ENCODE data around the gene LRRC4B. TPM values are rescaled to one million over a fixed set of nuclear protein-coding genes. Genes with fewer than 3 reads are reported as not detected.
"Not testable (repeated sequence)": the region's sequence is repeated elsewhere in the genome, so short reads cannot be mapped to it uniquely, and the experiment has no call there.

LRRC4B gene
- total RNA-seq, 2 donors from 2014 or later = 0.26 to 10.5 TPM

DNA sequence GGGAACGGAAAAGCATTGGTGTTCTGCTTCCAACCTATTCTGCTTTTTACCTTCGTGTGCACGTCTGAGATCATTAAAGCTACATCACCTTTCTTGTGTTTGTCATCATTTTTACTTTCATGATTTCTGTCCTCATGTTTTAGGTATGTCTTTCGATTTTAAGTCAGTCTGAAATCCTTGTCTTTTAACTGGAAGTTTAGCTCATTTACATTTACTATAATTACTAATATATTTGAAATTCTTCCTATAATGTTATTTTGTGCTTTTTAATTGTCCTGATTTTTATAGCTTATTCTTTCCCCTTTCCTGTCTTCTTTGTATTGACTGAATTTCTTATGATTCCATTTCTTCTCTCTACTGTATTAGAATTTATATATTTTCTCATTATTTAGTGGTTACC, 35.3 kb downstream of the LRRC4B start:
- TF ChIP-seq POLR2A (IDR thresholded peaks at IDR 0.05) = no peak
- DNase-seq (no peak), ATAC-seq (no peak)
- Histone ChIP-seq H3K4me1 (no peaks in the 10 kb centered on the region), H3K27me3 (no peaks in the 10 kb centered on the region), H3K9me3 (peaks cover 0 to 7% (median 0%) of the 10 kb centered on the region in 3 donors), H3K27ac (no peak overlapping the region), H3K4me3 (no peak overlapping the region), H3K36me3 (replicated peaks in 1 of 2; ENCODE audit: insufficient read depth in 1 of 2, low read depth in 2 of 2) (no peaks in the 10 kb centered on the region)
- intact Hi-C loops (cut with DNase I) = no loop called here
- 48 to 62% methylated on average over 4 of the region's 4 CpGs for WGBS, 2 donors

DNA sequence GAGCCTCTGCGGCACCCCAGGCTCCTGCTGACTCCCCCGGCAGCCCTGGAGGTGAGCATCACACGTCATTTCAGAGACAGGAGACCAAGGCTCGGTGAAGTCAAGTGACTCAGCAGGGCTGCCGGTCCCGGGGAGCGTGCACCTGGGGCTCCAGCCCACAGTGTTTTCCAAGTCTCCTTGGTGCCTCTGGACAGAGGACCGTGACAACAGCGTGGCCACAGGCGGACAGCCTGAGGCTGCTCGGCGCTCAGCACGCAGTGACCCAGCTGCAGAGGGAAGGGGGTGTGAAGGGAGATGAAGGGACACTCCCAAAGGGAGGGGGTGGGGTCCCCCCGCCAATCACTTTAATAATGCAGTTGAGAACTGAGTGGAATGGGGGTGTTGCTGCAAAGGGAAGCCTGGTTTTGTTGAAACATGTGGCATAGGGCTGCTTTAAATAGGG, 37.0 kb downstream of the LRRC4B start:
- Histone ChIP-seq H3K9me3 (peaks cover 0 to 7% (median 0%) of the 10 kb centered on the region in 3 donors), H3K27ac (no peak overlapping the region), H3K4me1 (no peaks in the 10 kb centered on the region), H3K4me3 (no peak overlapping the region), H3K27me3 (no peaks in the 10 kb centered on the region), H3K36me3 (replicated peaks in 1 of 2; ENCODE audit: insufficient read depth in 1 of 2, low read depth in 2 of 2) (no peaks in the 10 kb centered on the region)
- WGBS, 2 donors = 25 to 47% methylated on average over 2 to 14 of the region's 14 CpGs
- DNase-seq = no peak
- TF ChIP-seq POLR2A (IDR thresholded peaks at IDR 0.05) = no peak
- TF ChIP-seq, protein P1, sequence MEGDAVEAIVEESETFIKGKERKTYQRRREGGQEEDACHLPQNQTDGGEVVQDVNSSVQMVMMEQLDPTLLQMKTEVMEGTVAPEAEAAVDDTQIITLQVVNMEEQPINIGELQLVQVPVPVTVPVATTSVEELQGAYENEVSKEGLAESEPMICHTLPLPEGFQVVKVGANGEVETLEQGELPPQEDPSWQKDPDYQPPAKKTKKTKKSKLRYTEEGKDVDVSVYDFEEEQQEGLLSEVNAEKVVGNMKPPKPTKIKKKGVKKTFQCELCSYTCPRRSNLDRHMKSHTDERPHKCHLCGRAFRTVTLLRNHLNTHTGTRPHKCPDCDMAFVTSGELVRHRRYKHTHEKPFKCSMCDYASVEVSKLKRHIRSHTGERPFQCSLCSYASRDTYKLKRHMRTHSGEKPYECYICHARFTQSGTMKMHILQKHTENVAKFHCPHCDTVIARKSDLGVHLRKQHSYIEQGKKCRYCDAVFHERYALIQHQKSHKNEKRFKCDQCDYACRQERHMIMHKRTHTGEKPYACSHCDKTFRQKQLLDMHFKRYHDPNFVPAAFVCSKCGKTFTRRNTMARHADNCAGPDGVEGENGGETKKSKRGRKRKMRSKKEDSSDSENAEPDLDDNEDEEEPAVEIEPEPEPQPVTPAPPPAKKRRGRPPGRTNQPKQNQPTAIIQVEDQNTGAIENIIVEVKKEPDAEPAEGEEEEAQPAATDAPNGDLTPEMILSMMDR (IDR thresholded peaks at IDR 0.05) = no peak
- intact Hi-C loops (cut with DNase I) = no loop called here
- no peak for ATAC-seq

DNA sequence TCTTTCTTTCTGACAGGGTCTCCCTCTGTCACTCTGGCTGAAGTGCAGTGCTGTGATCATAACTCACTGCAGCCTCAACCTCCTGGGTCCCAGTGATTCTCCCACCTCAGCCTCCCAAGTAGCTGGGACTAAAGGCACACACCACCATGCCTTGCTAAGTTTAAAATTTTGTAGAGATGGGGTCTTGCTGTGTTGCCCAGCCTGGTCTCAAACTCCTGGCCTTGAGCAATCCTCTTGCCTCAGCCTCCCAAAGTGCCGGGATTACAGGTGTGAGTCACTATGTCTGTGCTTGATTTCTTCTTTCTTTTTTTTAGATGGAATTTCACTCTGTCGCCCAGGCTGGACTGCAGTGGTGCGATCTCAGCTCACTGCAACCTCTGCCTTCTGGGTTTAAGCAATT, 40.2 kb downstream of the LRRC4B start:
- 71 to 76% methylated on average over 3 of the region's 3 CpGs for WGBS, 2 donors
- H3K9me3 ChIP-seq; H3K27me3 ChIP-seq; H3K36me3 ChIP-seq (replicated peaks in 1 of 2; ENCODE audit: insufficient read depth in 1 of 2, low read depth in 2 of 2); H3K27ac ChIP-seq; intact Hi-C loops (cut with DNase I); ATAC-seq; H3K4me3 ChIP-seq; DNase-seq; H3K4me1 ChIP-seq: not testable (repeated sequence)

DNA sequence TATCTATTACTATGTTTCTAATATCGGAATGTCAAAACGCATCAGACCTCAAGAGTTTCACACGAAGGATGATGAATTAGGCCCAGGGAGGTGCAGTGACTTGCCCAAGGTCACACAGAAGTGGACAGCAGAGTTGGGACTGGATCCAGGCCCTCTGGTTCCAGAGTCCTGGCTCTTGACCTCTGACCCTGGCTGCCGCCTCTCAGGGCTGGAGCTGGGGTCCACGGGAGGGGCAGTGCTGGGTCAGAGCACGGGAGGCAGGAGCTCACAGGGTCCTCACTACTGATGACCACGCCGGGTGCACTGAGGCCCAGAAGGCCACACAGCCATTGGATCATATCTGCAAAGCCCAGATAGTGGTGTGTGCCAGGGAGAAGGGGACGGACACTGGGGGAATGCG, 45.4 kb downstream of the LRRC4B start:
- no peaks in the 10 kb centered on the region for H3K9me3 ChIP-seq
- no peaks in the 10 kb centered on the region for H3K4me1 ChIP-seq
- H3K27ac ChIP-seq = no peak overlapping the region
- no peaks in the 10 kb centered on the region for H3K36me3 ChIP-seq (replicated peaks in 1 of 2; ENCODE audit: insufficient read depth in 1 of 2, low read depth in 2 of 2)
- no peak for TF ChIP-seq POLR2A (IDR thresholded peaks at IDR 0.05)
- TF ChIP-seq, protein P1 (IDR thresholded peaks at IDR 0.05) = no peak
- no peak for DNase-seq
- ATAC-seq = no peak
- H3K4me3 ChIP-seq = no peak overlapping the region
- intact Hi-C loops (cut with DNase I) = no loop called here
- 65 to 66% methylated on average over 8 to 10 of the region's 10 CpGs for WGBS, 2 donors
- H3K27me3 ChIP-seq = peaks cover 0 to 5% of the 10 kb centered on the region in 2 donors

DNA sequence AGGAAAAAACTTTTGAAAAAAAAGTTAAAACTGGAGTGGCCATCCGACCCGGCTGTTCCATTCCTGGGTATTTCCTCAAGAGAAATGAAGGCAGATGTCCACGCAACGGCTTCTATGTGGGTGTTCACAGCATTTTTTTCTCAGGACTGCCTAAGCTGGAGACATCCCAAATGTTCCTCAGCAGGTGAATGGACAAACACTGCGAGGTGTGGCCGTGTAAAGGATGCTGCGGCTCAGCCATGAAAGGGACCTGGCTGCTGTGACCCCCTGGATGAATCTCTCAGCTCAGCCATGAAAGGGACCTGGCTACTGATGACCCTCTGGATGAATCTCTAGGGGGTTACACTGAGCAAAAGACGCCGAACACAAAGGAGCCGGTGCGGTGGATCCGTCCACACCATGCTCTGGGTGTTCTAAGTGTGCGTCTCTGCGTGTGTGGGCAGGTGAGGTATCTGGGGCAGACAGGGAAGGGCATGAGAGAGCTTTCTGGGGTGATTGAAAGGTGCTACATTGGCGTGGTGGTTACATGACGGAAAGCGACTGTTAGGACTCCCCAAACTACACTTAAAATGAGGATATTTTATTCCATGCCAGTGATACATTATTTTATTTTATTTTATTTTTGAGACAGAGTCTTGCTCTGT, 47.3 kb downstream of the LRRC4B start:
- WGBS, 2 donors = 75 to 76% methylated on average over 17 of the region's 17 CpGs

More for the DNA sequence above, 47.3 kb downstream of the LRRC4B start:
- peaks cover 0 to 5% of the 10 kb centered on the region in 2 donors for H3K27me3 ChIP-seq
- DNase-seq (no peak), ATAC-seq (no peak)
- TF ChIP-seq POLR2A (IDR thresholded peaks at IDR 0.05) = no peak
- TF ChIP-seq, protein P1 (IDR thresholded peaks at IDR 0.05) = no peak
- H3K4me1 ChIP-seq = no peaks in the 10 kb centered on the region
- H3K4me3 ChIP-seq = no peak overlapping the region
- H3K9me3 ChIP-seq = no peaks in the 10 kb centered on the region
- no peaks in the 10 kb centered on the region for H3K36me3 ChIP-seq (replicated peaks in 1 of 2; ENCODE audit: insufficient read depth in 1 of 2, low read depth in 2 of 2)
- intact Hi-C loops (cut with DNase I) = no loop called here
- H3K27ac ChIP-seq = no peak overlapping the region
